H9 (cell line): ENCODE measurements around the gene GARNL3. TPM values are rescaled to one million over a fixed set of nuclear protein-coding genes. Genes with fewer than 3 reads are reported as not detected.

Experiments
- DNase-seq: peaks from one replicate; pipeline ENCODE4 v3.0.0-alpha.2; 2017
- H2AFZ ChIP-seq: one replicate; pipeline ENCODE4 v1.6.1; 2013; ENCODE audit warnings: mild to moderate bottlenecking, low read length, control low read depth, moderate library complexity
- H2AK5ac ChIP-seq: 2 replicates; pipeline ENCODE4 v1.6.1; 2013; ENCODE audit warnings: low read length, control low read depth, mixed read lengths; ENCODE audit not compliant: insufficient read length
- H2BK120ac ChIP-seq: one replicate; pipeline ENCODE4 v1.6.1; 2013; ENCODE audit warnings: low read depth, mild to moderate bottlenecking, low read length, control low read depth, inconsistent platforms; ENCODE audit not compliant: poor library complexity, severe bottlenecking
- H2BK12ac ChIP-seq: 2 replicates; pipeline ENCODE4 v1.6.1; 2013; ENCODE audit warnings: low read length, control low read depth, mixed read lengths, low read depth; ENCODE audit not compliant: insufficient read length
- H2BK15ac ChIP-seq: 2 replicates; pipeline ENCODE4 v1.6.1; 2013; ENCODE audit warnings: low read depth, low read length, control low read depth
- H2BK20ac ChIP-seq: one replicate; pipeline ENCODE4 v1.6.1; 2013; ENCODE audit warnings: low read depth, mild to moderate bottlenecking, low read length, control low read depth, inconsistent platforms; ENCODE audit not compliant: poor library complexity, severe bottlenecking
- H2BK5ac ChIP-seq: 2 replicates; pipeline ENCODE4 v1.6.1; 2013; ENCODE audit warnings: low read length, control low read depth, mixed read lengths; ENCODE audit not compliant: insufficient read length
- H3K14ac ChIP-seq: 2 replicates; pipeline ENCODE4 v1.6.1; 2013; ENCODE audit warnings: low read length, control low read depth; ENCODE audit not compliant: insufficient read depth
- H3K18ac ChIP-seq: 2 replicates; pipeline ENCODE4 v1.6.1; 2013; ENCODE audit warnings: low read depth, mild to moderate bottlenecking, mixed read lengths, low read length, control low read depth; ENCODE audit not compliant: insufficient read length
- H3K23ac ChIP-seq: 2 replicates; pipeline ENCODE4 v1.6.1; 2013; ENCODE audit warnings: low read length, control low read depth, mixed read lengths, low read depth; ENCODE audit not compliant: insufficient read length
- H3K23me2 ChIP-seq: 2 replicates; pipeline ENCODE4 v1.6.1; 2013; ENCODE audit warnings: low read depth, mild to moderate bottlenecking, mixed read lengths, low read length, control low read depth; ENCODE audit not compliant: insufficient read length, poor library complexity, severe bottlenecking
- H3K27ac ChIP-seq: 2 replicates; pipeline ENCODE4 v1.5.1; 2013; ENCODE audit warnings: low read length, control low read depth, mixed read lengths, low read depth; ENCODE audit not compliant: insufficient read length
- H3K27me3 ChIP-seq: 2 replicates; pipeline ENCODE4 v1.6.1; 2013; ENCODE audit warnings: low read length, control low read depth, inconsistent platforms; ENCODE audit not compliant: insufficient read depth
- H3K4ac ChIP-seq: 2 replicates; pipeline ENCODE4 v1.6.1; 2013; ENCODE audit warnings: low read depth, mild to moderate bottlenecking, control low read depth, inconsistent platforms, low read length, moderate library complexity
- H3K4me1 ChIP-seq: 2 replicates; pipeline ENCODE4 v1.6.1; 2013; ENCODE audit warnings: low read length, control low read depth, inconsistent platforms; ENCODE audit not compliant: insufficient read depth
- H3K4me2 ChIP-seq: 2 replicates; pipeline ENCODE4 v1.6.1; 2013; ENCODE audit warnings: low read length, control low read depth, mixed read lengths; ENCODE audit not compliant: insufficient read length, insufficient read depth
- H3K56ac ChIP-seq: 2 replicates; pipeline ENCODE4 v1.6.1; 2013; ENCODE audit warnings: low read depth, mild to moderate bottlenecking, mixed read lengths, low read length, control low read depth; ENCODE audit not compliant: insufficient read length
- H3K79me1 ChIP-seq: 2 replicates; pipeline ENCODE4 v1.6.1; 2013; ENCODE audit warnings: low read depth, mild to moderate bottlenecking, moderate library complexity, low read length, control low read depth, inconsistent platforms; ENCODE audit not compliant: insufficient read depth, poor library complexity, severe bottlenecking
- H3K79me2 ChIP-seq: 2 replicates; pipeline ENCODE4 v1.6.1; 2013; ENCODE audit warnings: low read length, control low read depth, inconsistent platforms; ENCODE audit not compliant: insufficient read depth
- H3K9ac ChIP-seq: 2 replicates; pipeline ENCODE4 v1.6.1; 2013; ENCODE audit warnings: low read length, control low read depth, mixed read lengths; ENCODE audit not compliant: insufficient read length; ENCODE audit errors: extremely low read depth
- H3K9me3 ChIP-seq: one replicate; pipeline ENCODE4 v1.6.1; 2013; ENCODE audit warnings: low read depth, low read length, inconsistent platforms; ENCODE audit not compliant: control insufficient read depth
- H3T11ph ChIP-seq: one replicate; pipeline ENCODE4 v1.6.1; 2013; ENCODE audit warnings: mild to moderate bottlenecking, low read length, control low read depth, inconsistent platforms
- H4K20me1 ChIP-seq: one replicate; pipeline ENCODE4 v1.6.1; 2013; ENCODE audit not compliant: control insufficient read depth, insufficient read length, insufficient read depth
- H4K5ac ChIP-seq: 2 replicates; pipeline ENCODE4 v1.6.1; 2013; ENCODE audit warnings: low read depth, mild to moderate bottlenecking, mixed read lengths, low read length, control low read depth; ENCODE audit not compliant: insufficient read length
- H4K8ac ChIP-seq: replicated peaks from 2 replicates; pipeline ENCODE4 v1.6.1; 2013; ENCODE audit warnings: low read length, control low read depth, mixed read lengths, low read depth; ENCODE audit not compliant: insufficient read length
- H4K91ac ChIP-seq: 2 replicates; pipeline ENCODE4 v1.6.1; 2013; ENCODE audit warnings: low read depth, mild to moderate bottlenecking, moderate library complexity, mixed read lengths, low read length, control low read depth; ENCODE audit not compliant: insufficient read length
- H3K27ac Mint-ChIP-seq, 3 experiments: 2 replicates in 2 of 3; 3 replicates in 1 of 3; pipeline ENCODE4 v1.8.0; 2020 to 2021; ENCODE audit warnings: mixed read lengths in 3 of 3, mild to moderate bottlenecking in 1 of 3, moderate library complexity in 1 of 3
- H3K27me3 Mint-ChIP-seq: 2 replicates; pipeline ENCODE4 v1.8.0; 2021; ENCODE audit warnings: low read depth, mild to moderate bottlenecking, moderate library complexity, mixed read lengths
- H3K36me3 Mint-ChIP-seq, 3 experiments: 2 replicates in 2 of 3; 3 replicates in 1 of 3; pipeline ENCODE4 v1.8.0; 2020 to 2021; ENCODE audit warnings: low read depth in 3 of 3, mixed read lengths in 3 of 3; ENCODE audit not compliant: insufficient read depth in 1 of 3
- H3K4me1 Mint-ChIP-seq, 2 experiments: 2 replicates each; pipeline ENCODE4 v1.8.0; 2020; ENCODE audit warnings: mixed read lengths in 2 of 2
- H3K4me3 Mint-ChIP-seq, 2 experiments: 2 replicates in 1 of 2; 3 replicates in 1 of 2; pipeline ENCODE4 v1.8.0; 2020 to 2021; ENCODE audit warnings: mild to moderate bottlenecking in 2 of 2, mixed read lengths in 2 of 2, moderate library complexity in 1 of 2
- H3K9me3 Mint-ChIP-seq, 2 experiments: 2 replicates in 1 of 2; 3 replicates in 1 of 2; pipeline ENCODE4 v1.8.0; 2020; ENCODE audit warnings: mild to moderate bottlenecking in 2 of 2, mixed read lengths in 2 of 2, moderate library complexity in 1 of 2
- WGBS: extraction: QIAGEN DNeasy Blood & Tissue Kit; methylation state at CpG from one replicate; pipeline ENCODE4 v1.1.7; 2013; ENCODE audit warnings: missing lambda C conversion rate, low lambda C conversion rate, mixed read lengths; ENCODE audit not compliant: insufficient read length; ENCODE audit errors: extremely low coverage; 5-methylcytosine and 5-hydroxymethylcytosine counted together
- total RNA-seq: library from RNA; stranded (reverse); gene quantifications from 2 replicates; pipeline ENCODE4 v1.2.1, GENCODE V29; 2021
- TF ChIP-seq, protein P1 (sequence below): fragments of 200-600 bp; sonication (generic); conservative IDR thresholded peaks from 3 replicates; pipeline ENCODE4 v1.8.0; 2021; ENCODE audit warnings: antibody characterized with exemption, mild to moderate bottlenecking

The GARNL3 gene
- total RNA-seq, 1 experiment from 2014 or later = 8.7 TPM

DNA sequence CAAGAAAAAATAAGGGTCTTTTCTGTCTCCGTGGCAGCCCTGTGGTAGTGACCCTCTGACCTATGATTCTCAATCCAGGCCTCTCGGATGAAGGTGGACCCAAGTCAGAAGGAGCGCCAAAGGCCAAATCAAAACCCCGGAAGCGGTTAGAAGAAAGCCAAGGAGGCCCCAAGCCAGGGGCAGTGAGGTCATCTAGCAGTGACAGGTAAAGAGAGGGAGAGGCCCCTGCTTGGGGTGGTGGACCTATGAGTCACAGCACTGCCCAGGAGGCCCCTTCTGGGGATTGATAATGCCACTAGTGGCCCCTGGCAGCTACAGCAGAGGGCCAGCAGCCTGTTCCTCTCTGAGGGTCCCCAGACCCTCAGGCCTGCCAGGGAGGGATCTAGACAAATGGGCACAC lies 126.0 kb downstream of the GARNL3 start:
- no peak overlapping the region for H3K56ac ChIP-seq
- H3K36me3 Mint-ChIP-seq = no peaks in the 10 kb centered on the region
- no peak overlapping the region for H4K8ac ChIP-seq
- H3K79me1 ChIP-seq = no peaks in the 10 kb centered on the region
- no peak overlapping the region for H3K4me2 ChIP-seq
- TF ChIP-seq, protein P1, sequence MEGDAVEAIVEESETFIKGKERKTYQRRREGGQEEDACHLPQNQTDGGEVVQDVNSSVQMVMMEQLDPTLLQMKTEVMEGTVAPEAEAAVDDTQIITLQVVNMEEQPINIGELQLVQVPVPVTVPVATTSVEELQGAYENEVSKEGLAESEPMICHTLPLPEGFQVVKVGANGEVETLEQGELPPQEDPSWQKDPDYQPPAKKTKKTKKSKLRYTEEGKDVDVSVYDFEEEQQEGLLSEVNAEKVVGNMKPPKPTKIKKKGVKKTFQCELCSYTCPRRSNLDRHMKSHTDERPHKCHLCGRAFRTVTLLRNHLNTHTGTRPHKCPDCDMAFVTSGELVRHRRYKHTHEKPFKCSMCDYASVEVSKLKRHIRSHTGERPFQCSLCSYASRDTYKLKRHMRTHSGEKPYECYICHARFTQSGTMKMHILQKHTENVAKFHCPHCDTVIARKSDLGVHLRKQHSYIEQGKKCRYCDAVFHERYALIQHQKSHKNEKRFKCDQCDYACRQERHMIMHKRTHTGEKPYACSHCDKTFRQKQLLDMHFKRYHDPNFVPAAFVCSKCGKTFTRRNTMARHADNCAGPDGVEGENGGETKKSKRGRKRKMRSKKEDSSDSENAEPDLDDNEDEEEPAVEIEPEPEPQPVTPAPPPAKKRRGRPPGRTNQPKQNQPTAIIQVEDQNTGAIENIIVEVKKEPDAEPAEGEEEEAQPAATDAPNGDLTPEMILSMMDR = no peak
- no peak overlapping the region for H3K4me3 Mint-ChIP-seq
- no peak overlapping the region for H3K14ac ChIP-seq
- H3K27ac Mint-ChIP-seq = peak overlapping the region in 1 of 3 experiments; percentile 53; a peak in 1 of 7 replicates
- no peak overlapping the region for H3K27ac ChIP-seq
- H3K9ac ChIP-seq = no peak overlapping the region
- H4K5ac ChIP-seq = no peak overlapping the region
- H3K23me2 ChIP-seq = no peaks in the 10 kb centered on the region
- no CpG with 5 or more reads among the region's 5 CpGs for WGBS
- no peaks in the 10 kb centered on the region for H3K9me3 ChIP-seq
- H3T11ph ChIP-seq = no peak overlapping the region
- no peaks in the 10 kb centered on the region; the same call in 1 of the 2 replicates for H3K4me1 ChIP-seq
- no peak overlapping the region for H4K91ac ChIP-seq
- no peaks in the 10 kb centered on the region for H3K27me3 ChIP-seq
- peaks cover 5% of the 10 kb centered on the region for H3K27me3 Mint-ChIP-seq
- no peak overlapping the region for H3K23ac ChIP-seq
- H2BK20ac ChIP-seq = no peak overlapping the region
- no peak overlapping the region for H2BK12ac ChIP-seq
- H3K18ac ChIP-seq = no peak overlapping the region
- no peak overlapping the region for H2BK5ac ChIP-seq
- H2BK15ac ChIP-seq = no peak overlapping the region
- H2BK120ac ChIP-seq = no peak overlapping the region
- H3K4ac ChIP-seq = no peak overlapping the region
- H3K79me2 ChIP-seq = no peaks in the 10 kb centered on the region
- H3K9me3 Mint-ChIP-seq = no peaks in the 10 kb centered on the region
- H3K4me1 Mint-ChIP-seq = peaks cover 18 to 32% of the 10 kb centered on the region in 2 experiments
- no peak overlapping the region for H2AFZ ChIP-seq
- H2AK5ac ChIP-seq = no peak overlapping the region
- no peaks in the 10 kb centered on the region for H4K20me1 ChIP-seq
- no peak for DNase-seq
